ENCODE results near the gene IL31. TPM values are rescaled to one million over a fixed set of nuclear protein-coding genes. Genes with fewer than 3 reads are reported as not detected.
"Not testable (repeated sequence)": the region's sequence is repeated elsewhere in the genome, so short reads cannot be mapped to it uniquely, and the experiment has no call there.

Gene IL31
- total RNA-seq, result not detected in 2 replicates

- DNase-seq, result no peak
These were observed at the start of gene IL31 for GRCh38 chr12:122174155-122174845. TSS of gene IL31 (minus strand) at chr12:122174221. CDS start at chr12:122174172, 49 bp downstream.

GRCh38 chr12:122216445-122216844 lies 42.4 kb upstream of the IL31 start:
- no peak for DNase-seq

- DNase-seq, result no peak
These were observed 41.8 kb upstream of the IL31 start for GRCh38 chr12:122215771-122216170.

DNA sequence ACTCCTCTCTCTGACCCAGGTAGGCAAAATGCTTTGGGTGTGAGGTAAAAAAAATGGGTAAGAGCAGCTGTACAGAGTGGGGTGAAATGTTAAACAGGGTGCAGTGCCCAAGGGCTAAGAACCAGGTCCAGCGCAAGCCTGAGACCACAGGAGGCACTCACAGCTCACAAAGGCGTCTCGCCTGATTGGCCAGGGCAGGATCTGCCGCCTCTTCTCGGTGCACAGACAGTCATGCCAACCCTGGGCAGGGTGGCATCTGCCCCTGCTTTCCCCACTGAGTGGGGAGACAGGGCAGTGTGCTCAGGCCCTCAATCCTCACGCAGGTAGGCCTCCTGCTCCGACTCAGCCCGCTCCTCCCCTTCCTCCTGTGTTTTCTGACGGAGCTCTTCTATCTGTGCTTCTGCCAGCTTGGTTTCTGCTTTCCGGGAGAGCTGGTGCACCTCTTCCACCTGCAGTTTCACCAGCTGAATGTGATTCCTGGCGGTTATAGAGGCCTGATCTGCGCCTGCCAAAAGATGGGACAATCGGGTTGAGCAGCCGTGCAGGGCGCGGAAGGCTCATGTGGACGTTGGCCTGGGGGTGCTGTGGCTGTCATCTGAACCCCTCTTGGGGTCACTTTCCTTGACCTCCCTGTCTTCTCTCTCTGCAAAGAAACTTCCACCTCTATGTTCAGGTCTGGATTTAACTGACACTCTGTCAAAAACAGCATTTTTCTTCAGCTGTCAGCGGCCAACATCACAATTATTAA lies 34.2 kb upstream of the IL31 start:
- DNase-seq, result no peak

- DNase-seq, result no peak
These were observed 33.4 kb upstream of the IL31 start for GRCh38 chr12:122207391-122207790.

DNA sequence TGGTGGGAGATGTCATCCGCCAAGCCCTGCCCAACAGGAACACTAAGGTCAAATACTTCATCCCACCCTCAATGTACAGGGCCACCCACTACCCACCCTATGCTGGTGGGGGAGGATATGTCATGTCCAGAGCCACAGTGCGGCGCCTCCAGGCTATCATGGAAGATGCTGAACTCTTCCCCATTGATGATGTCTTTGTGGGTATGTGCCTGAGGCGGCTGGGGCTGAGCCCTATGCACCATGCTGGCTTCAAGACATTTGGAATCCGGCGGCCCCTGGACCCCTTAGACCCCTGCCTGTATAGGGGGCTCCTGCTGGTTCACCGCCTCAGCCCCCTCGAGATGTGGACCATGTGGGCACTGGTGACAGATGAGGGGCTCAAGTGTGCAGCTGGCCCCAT lies 33.0 kb upstream of the IL31 start:
- DNase-seq, result no peak

GRCh38 chr12:122206111-122206881 lies 32.3 kb upstream of the IL31 start:
- no peak for DNase-seq

DNA sequence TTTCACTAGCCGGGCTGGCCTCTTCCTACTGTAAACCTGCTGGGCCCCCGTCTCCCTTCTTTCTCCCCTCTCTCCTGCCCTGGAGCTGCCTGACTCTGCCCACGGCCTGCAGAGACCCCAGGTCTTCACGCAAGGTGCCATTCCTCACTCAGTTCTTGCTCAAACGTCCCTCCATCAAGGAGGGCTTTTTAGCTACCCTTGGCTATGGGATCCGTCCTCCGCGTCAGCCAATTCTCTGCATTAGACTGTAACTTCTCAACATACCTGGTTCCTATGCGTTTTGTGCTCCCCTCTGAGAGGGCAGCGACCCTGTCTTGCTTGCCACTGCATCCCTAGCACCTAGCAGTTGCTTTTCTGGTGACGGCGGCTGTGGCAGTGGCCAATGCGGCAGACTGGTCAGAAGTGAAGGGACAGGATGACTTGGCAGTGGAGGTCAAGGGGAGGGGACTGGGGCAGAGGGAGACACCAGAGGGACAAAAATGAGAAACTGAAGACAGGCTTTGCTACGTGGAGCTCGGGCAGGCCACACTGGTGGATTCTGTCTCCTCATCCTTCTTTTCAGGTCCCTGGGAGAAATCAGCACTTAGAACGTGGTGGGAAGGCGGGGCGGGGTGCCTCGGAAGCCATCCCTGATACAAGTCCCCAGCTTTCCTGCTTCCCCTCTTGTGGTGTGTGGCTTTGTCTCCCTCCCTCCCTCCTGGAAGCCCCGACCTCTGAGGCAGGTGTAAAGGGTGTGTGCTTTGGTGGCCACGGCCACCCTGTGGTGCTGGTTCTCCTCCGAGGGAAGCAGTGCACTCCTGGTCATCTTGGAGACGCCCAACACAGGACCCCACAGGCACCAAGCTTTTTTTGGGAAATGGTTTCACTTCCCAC lies 31.3 kb upstream of the IL31 start:
- DNase-seq, result no peak

DNA sequence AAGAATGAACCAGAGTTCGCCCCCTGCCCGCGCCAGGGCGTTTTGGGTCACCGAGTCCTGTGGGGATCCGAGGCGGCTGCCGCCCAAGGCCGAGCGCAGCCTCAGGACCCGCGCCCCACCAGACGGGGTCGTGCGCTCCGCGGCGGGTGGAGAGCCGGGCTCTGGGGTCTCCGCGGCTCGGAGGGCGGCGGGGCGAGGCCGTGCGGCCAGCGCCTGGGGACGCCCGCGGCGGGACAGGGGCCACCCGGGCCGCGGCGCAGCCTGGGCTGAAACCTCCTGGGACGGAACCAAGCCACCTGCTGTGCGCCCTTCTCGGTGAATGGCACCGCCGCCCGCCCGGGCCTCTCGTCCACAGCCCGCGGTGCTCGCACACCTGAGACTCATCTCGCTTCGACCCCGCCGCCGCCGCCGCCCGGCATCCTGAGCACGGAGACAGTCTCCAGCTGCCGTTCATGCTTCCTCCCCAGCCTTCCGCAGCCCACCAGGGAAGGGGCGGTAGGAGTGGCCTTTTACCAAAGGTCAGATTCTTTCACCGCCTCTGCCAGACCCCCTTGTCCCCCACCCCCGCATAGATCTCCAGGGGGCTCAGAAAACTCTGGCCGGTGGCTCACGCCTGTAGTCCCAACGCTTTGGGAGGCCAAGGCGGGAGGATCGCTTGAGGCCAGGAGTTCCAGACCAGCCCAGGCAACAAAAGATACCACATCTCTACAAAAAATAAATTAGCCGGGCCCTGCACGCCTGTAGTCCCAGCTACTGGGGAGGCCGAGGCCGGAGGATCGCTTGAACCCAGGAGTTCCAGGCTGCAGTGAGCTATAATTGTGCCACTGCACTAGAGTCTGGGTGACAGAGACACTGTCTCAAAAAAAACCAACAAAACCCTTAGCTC lies 30.4 kb upstream of the IL31 start:
- DNase-seq, result no peak

- peak; percentile 48 for DNase-seq
These were observed 29.5 kb upstream of the IL31 start, which contains the start of gene B3GNT4 for GRCh38 chr12:122203301-122204166. TSS of gene B3GNT4 (plus strand) at chr12:122203709. CDS start at chr12:122204619, 910 bp downstream.

DNA sequence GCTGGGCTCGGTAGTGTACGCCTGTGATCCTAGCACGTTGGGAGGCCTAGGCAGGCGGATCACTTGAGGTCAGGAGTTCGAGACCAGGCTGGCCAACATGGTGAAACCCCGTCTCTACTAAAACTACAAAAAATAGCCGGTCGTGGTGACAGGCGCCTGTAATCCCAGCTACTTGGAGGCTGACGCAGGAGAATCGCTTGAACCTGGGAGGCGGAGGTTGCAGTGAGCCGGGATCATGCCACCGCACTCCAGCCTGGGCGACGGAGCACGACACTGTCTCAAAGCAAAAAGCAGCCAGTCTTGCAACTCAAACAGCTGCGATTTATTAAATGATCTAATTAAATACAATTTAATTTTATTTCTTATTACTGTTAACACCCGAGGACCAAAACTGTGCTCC lies 28.8 kb upstream of the IL31 start:
- DNase-seq, result not testable (repeated sequence)

DNA sequence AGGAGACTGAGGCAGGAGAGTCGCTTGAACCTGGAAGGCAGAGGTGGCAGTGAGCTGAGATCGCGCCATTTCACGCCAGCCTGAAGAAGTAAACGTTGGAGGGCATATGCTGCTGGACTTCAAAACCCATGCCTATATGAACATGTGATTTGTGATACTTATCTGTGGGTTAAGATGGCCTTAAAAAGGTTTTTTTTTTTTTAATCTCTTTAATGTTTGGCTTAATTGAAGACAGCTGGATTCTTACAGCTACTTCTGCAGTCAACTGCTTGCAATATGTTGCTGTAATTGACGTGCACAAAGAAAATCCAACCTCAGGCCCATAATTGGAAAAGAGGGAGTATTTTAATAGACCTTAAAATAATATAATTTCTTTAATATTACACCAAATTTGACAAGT lies 28.0 kb upstream of the IL31 start:
- no peak for DNase-seq

- no peak for DNase-seq
These were observed 27.4 kb upstream of the IL31 start for GRCh38 chr12:122201381-122201780.

DNA sequence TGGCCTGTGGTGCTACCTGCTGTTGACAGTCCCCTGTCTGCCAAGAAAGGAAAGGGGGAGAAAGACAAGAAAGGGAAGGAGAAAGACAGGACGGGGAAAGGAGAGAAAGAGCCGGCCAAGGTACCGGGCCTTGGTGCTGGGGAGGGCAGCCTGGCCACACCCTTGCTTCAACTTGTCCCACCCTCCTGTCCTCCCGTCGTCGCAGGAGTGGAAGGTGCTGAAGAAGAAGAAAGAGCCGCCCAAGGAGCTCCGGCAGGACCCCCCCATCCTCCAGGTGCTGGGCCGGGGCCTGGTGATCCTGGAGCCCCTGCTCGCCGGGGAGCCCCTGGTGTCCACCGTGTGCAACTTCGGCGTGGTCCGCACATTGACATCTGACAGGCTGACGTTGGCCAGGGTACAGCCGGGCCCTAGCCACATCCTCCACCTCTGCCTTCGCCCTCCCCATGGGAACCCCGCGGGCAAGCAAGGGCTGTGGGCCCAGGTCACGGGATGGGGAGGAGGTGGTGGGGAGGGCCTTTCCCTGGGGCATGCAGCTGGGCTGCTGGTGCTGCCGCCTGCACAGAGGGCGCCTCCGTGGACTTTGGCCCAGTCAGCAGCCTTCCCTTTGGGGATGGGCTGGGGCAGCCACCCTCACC lies 26.6 kb upstream of the IL31 start:
- no peak for DNase-seq

DNA sequence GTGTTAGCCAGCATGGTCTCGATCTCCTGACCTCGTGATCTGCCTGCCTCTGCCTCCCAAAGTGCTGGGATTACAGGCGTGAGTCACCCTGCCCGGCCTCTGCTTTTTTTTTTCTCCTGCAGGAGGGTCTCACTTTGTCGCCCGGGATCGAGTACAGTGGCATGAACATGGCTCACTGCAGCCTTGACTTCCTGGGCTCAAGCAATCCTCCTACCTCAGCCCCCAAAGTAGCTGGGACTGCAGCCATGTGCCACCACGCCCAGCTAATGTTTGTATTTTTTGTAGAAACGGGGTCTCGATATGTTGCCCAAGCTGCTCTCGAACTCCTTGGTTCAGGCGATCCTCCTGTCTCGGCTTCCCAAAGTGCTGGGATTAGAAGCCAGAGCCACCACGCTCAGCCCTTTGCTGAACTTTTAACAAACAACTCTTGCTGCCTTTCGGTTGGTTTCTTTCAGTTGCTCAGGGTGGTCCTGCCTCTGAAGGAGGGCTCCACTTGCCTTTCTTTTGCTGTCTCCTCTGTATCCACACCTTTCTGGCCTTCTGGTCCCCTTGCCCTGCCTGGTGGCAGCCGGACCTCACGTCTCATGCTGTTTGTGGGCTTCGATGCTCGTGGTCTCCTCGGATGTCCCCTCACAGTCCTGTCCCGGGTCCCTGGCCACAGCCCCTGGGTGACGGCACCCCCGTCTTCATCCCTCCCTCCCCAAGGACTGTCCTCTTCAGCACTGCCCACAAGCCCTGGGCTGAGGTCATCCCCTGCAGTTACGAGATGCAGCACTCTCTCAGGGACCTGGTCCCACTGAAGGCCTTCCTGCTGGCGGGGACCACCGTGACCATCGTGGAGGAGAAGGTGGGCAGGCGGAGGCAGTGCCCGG lies 25.7 kb upstream of the IL31 start:
- no peak for DNase-seq

DNA sequence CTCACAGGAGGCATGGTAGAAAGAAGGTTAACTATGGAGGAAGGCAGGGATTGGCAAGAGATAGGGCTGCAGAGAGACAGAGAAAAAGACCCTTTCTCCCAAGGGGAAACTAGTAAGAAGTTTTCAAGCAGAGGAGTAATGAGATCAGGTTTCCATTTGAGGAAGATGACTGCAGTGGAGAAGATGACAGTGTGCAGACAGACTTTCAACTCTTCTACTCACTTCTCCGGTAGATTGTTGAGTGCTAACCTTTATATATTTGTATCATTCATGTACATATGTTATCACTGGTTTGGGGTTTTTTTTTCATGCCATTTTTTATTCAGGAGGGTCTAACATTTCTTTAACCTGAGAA lies 23.6 kb upstream of the IL31 start:
- no peak for DNase-seq

- no peak for DNase-seq
These were observed 21.4 kb upstream of the IL31 start for GRCh38 chr12:122195405-122195804.

GRCh38 chr12:122194804-122195203 lies 20.8 kb upstream of the IL31 start:
- no peak for DNase-seq

GRCh38 chr12:122192441-122192840 lies 18.4 kb upstream of the IL31 start:
- DNase-seq, result no peak
